HL-60 (cell line): ENCODE results near the gene ALDH7A1.
"Not testable (repeated sequence)": the region's sequence is repeated elsewhere in the genome, so short reads cannot be mapped to it uniquely, and the experiment has no call there.

Experiments
- DNase-seq, 2 experiments: peaks; one replicate each; pipeline ENCODE4 v3.0.0-alpha.2; 2010 to 2020; ENCODE audit warnings: low read depth in 1 of 2, low spot score in 1 of 2
- H3K27ac ChIP-seq: fragments of 250-450 bp; sonication (Bioruptor Pico); replicated peaks from 2 replicates; pipeline ENCODE4 v1.5.1; 2020; ENCODE audit warnings: mild to moderate bottlenecking, moderate library complexity
- H3K27me3 ChIP-seq: fragments of 250-450 bp; sonication (Bioruptor Pico); 2 replicates; pipeline ENCODE4 v1.5.1; 2021; ENCODE audit warnings: mild to moderate bottlenecking, moderate library complexity; ENCODE audit not compliant: insufficient read depth, poor library complexity, severe bottlenecking
- H3K4me3 ChIP-seq: replicated peaks from 2 replicates; pipeline ENCODE4 v1.5.1; 2011; ENCODE audit warnings: mild to moderate bottlenecking, control low read depth, low read length; ENCODE audit not compliant: insufficient read depth
- CTCF ChIP-seq: IDR thresholded peaks from one replicate; pipeline ENCODE4 v1.5.1; 2011; ENCODE audit warnings: low read length, control low read depth, inconsistent platforms; ENCODE audit not compliant: insufficient read depth
- GABPA ChIP-seq: IDR thresholded peaks from 2 replicates; pipeline ENCODE4 v1.6.1; 2012; ENCODE audit warnings: low read depth
- POLR2AphosphoS5 ChIP-seq: IDR thresholded peaks from 2 replicates; pipeline ENCODE4 v1.6.1; 2012; ENCODE audit warnings: low read depth
- SPI1 ChIP-seq: IDR thresholded peaks from 2 replicates; pipeline ENCODE4 v1.6.1; 2012; ENCODE audit warnings: low read depth, mild to moderate bottlenecking, borderline replicate concordance
- TF ChIP-seq, protein P1 (sequence below): IDR thresholded peaks from 2 replicates; pipeline ENCODE4 v1.6.1; 2012; ENCODE audit warnings: low read depth; ENCODE audit not compliant: insufficient replicate concordance

The ALDH7A1 gene

GRCh38 chr5:126562823-126563222 lies 32.2 kb downstream of the ALDH7A1 start:
- Histone ChIP-seq H3K4me3 (no peak overlapping the region), H3K27ac (no peak overlapping the region), H3K27me3 (no peaks in the 10 kb centered on the region)
- TF ChIP-seq GABPA (no peak), CTCF (no peak), SPI1 (no peak), POLR2AphosphoS5 (no peak)
- TF ChIP-seq, protein P1, sequence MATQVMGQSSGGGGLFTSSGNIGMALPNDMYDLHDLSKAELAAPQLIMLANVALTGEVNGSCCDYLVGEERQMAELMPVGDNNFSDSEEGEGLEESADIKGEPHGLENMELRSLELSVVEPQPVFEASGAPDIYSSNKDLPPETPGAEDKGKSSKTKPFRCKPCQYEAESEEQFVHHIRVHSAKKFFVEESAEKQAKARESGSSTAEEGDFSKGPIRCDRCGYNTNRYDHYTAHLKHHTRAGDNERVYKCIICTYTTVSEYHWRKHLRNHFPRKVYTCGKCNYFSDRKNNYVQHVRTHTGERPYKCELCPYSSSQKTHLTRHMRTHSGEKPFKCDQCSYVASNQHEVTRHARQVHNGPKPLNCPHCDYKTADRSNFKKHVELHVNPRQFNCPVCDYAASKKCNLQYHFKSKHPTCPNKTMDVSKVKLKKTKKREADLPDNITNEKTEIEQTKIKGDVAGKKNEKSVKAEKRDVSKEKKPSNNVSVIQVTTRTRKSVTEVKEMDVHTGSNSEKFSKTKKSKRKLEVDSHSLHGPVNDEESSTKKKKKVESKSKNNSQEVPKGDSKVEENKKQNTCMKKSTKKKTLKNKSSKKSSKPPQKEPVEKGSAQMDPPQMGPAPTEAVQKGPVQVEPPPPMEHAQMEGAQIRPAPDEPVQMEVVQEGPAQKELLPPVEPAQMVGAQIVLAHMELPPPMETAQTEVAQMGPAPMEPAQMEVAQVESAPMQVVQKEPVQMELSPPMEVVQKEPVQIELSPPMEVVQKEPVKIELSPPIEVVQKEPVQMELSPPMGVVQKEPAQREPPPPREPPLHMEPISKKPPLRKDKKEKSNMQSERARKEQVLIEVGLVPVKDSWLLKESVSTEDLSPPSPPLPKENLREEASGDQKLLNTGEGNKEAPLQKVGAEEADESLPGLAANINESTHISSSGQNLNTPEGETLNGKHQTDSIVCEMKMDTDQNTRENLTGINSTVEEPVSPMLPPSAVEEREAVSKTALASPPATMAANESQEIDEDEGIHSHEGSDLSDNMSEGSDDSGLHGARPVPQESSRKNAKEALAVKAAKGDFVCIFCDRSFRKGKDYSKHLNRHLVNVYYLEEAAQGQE: no peak
- no peak for DNase-seq

DNA sequence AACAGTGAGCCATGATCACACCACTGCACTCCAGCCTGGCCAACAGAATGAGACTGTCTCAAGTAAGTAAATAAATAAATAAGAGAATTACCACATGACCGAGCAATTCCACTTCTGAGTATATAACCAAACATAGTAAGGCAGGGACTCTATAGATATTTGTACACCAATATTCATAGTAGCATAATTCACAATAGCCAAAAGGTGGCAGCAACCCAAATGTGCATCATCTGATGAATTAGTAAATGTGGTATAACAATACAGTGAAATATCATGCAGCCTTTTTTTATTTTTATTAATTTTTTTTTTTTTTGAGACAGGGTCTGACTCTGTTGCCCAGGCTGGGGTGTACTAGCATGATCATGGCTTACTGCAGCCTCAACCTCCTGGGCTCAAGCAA lies 33.1 kb downstream of the ALDH7A1 start:
- no peak overlapping the region for H3K4me3 ChIP-seq
- no peaks in the 10 kb centered on the region for H3K27me3 ChIP-seq
- H3K27ac ChIP-seq: no peak overlapping the region
- no peak for DNase-seq
- no peak for TF ChIP-seq POLR2AphosphoS5
- TF ChIP-seq CTCF: no peak
- TF ChIP-seq, protein P1: no peak
- no peak for TF ChIP-seq SPI1
- no peak for TF ChIP-seq GABPA

DNA sequence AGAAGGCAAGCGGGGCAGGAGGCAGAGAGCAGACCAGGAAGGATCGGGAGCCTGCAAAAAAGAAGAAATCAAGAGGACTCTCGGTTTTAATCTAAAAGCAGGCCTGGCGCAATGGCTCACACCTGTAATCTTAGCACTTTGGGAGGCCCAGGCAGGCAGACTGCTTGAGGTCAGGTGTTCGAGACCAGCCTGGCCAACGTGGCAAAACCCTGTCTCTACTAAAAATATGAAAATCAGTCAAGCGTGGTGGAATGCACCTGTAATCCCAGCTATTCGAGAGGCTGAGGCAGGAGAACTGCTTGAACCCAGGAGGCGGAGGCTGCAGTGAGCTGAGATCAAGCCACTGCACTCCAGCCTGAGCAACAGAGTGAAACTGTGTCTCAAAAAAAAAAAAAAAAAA lies 39.9 kb downstream of the ALDH7A1 start:
- H3K27me3 ChIP-seq, DNase-seq, H3K27ac ChIP-seq, H3K4me3 ChIP-seq: not testable (repeated sequence)

GRCh38 chr5:126552614-126553013 lies 42.4 kb downstream of the ALDH7A1 start:
- no peaks in the 10 kb centered on the region for H3K27me3 ChIP-seq
- TF ChIP-seq POLR2AphosphoS5 (no peak), CTCF (no peak), SPI1 (no peak), GABPA (no peak)
- TF ChIP-seq, protein P1: no peak
- H3K27ac ChIP-seq: no peak overlapping the region
- DNase-seq: no peak
- no peak overlapping the region for H3K4me3 ChIP-seq
